ENCODE results near the gene XYLB.

GRCh38 chr3:38365469-38366062 lies 19.0 kb downstream of the XYLB start:
- TF ChIP-seq CTCF (IDR thresholded peaks at IDR 0.05) (no peak), POLR2A (IDR thresholded peaks at IDR 0.05) (no peak), POLR2AphosphoS5 (IDR thresholded peaks at IDR 0.05) (no peak), EP300 (IDR thresholded peaks at IDR 0.05) (no peak)

Measured in suprapubic skin (tissue), 4 donors.